Trophoblast cell (in vitro differentiated cells and primary cell): ENCODE results near the gene CD163L1.

Experiments used
- DNase-seq, 2 donors: peaks; one replicate each; pipeline ENCODE4 v3.0.0-alpha.2; 2016
- H2AFZ ChIP-seq: 2 replicates; pipeline ENCODE4 v1.6.1; 2013; ENCODE audit warnings: low read length, moderate library complexity, mild to moderate bottlenecking; ENCODE audit not compliant: insufficient read depth, poor library complexity
- H2AK5ac ChIP-seq: 2 replicates; pipeline ENCODE4 v1.6.1; 2013; ENCODE audit warnings: mild to moderate bottlenecking, low read length
- H2BK120ac ChIP-seq: 2 replicates; pipeline ENCODE4 v1.6.1; 2013; ENCODE audit warnings: low read length, mild to moderate bottlenecking, moderate library complexity; ENCODE audit not compliant: insufficient read depth, poor library complexity
- H2BK12ac ChIP-seq: 2 replicates; pipeline ENCODE4 v1.6.1; 2013; ENCODE audit warnings: mild to moderate bottlenecking, low read length, moderate library complexity
- H2BK5ac ChIP-seq: 2 replicates; pipeline ENCODE4 v1.6.1; 2013; ENCODE audit warnings: low read length, low read depth, moderate library complexity, mild to moderate bottlenecking; ENCODE audit not compliant: poor library complexity
- H3K14ac ChIP-seq: 2 replicates; pipeline ENCODE4 v1.6.1; 2013; ENCODE audit warnings: mild to moderate bottlenecking, low read length
- H3K18ac ChIP-seq: 2 replicates; pipeline ENCODE4 v1.6.1; 2013; ENCODE audit warnings: mild to moderate bottlenecking, low read length
- H3K23ac ChIP-seq: 2 replicates; pipeline ENCODE4 v1.6.1; 2013; ENCODE audit warnings: low read length
- H3K27ac ChIP-seq: 2 replicates; pipeline ENCODE4 v1.5.1; 2013; ENCODE audit warnings: low read depth, mild to moderate bottlenecking, inconsistent platforms, low read length, moderate library complexity
- H3K27me3 ChIP-seq: 2 replicates; pipeline ENCODE4 v1.6.1; 2013; ENCODE audit warnings: inconsistent platforms, mild to moderate bottlenecking, low read length, moderate library complexity; ENCODE audit not compliant: insufficient read depth
- H3K36me3 ChIP-seq, 2 experiments: 1 replicate in 1 of 2; 2 replicates in 1 of 2; pipeline ENCODE4 v1.6.1; 2013; ENCODE audit warnings: low read length in 2 of 2, mild to moderate bottlenecking in 2 of 2, moderate library complexity in 1 of 2; ENCODE audit not compliant: insufficient read depth in 2 of 2, control insufficient read depth in 1 of 2
- H3K4ac ChIP-seq: 2 replicates; pipeline ENCODE4 v1.6.1; 2013; ENCODE audit warnings: low read depth, mild to moderate bottlenecking, low read length, moderate library complexity
- H3K4me1 ChIP-seq, 2 experiments: 1 replicate in 1 of 2; 2 replicates in 1 of 2; pipeline ENCODE4 v1.6.1; 2013; ENCODE audit warnings: low read length in 2 of 2, mild to moderate bottlenecking in 2 of 2, moderate library complexity in 1 of 2; ENCODE audit not compliant: insufficient read depth in 2 of 2, control insufficient read depth in 1 of 2
- H3K4me2 ChIP-seq: 2 replicates; pipeline ENCODE4 v1.6.1; 2013; ENCODE audit warnings: inconsistent platforms, mild to moderate bottlenecking, low read length, moderate library complexity
- H3K4me3 ChIP-seq: 2 replicates; pipeline ENCODE4 v1.5.1; 2013; ENCODE audit warnings: mild to moderate bottlenecking, low read depth, low read length, inconsistent platforms
- H3K79me1 ChIP-seq: one replicate; pipeline ENCODE4 v1.6.1; 2013; ENCODE audit warnings: low read length
- H3K79me2 ChIP-seq: 2 replicates; pipeline ENCODE4 v1.6.1; 2013; ENCODE audit warnings: low read length, mild to moderate bottlenecking; ENCODE audit not compliant: control insufficient read depth, insufficient read depth, poor library complexity
- H3K9ac ChIP-seq: 2 replicates; pipeline ENCODE4 v1.6.1; 2013; ENCODE audit warnings: mild to moderate bottlenecking, low read length
- H3K9me3 ChIP-seq: 2 replicates; pipeline ENCODE4 v1.6.1; 2013; ENCODE audit warnings: low read depth, mild to moderate bottlenecking, control low read depth, inconsistent platforms, low read length; ENCODE audit not compliant: insufficient read depth
- H4K12ac ChIP-seq: 2 replicates; pipeline ENCODE4 v1.6.1; 2013; ENCODE audit warnings: low read depth, mild to moderate bottlenecking, low read length, moderate library complexity
- H4K8ac ChIP-seq: 2 replicates; pipeline ENCODE4 v1.6.1; 2013; ENCODE audit warnings: low read depth, mild to moderate bottlenecking, low read length, moderate library complexity
- H4K91ac ChIP-seq: one replicate; pipeline ENCODE4 v1.6.1; 2013; ENCODE audit warnings: low read depth, mild to moderate bottlenecking, low read length, moderate library complexity
- WGBS: extraction: QIAGEN DNeasy Blood & Tissue Kit; methylation state at CpG from one replicate; pipeline ENCODE4 v1.1.7; 2013; ENCODE audit warnings: missing lambda C conversion rate; ENCODE audit not compliant: insufficient read length, insufficient coverage; ENCODE audit errors: extremely low coverage; 5-methylcytosine and 5-hydroxymethylcytosine counted together

CD163L1 gene

DNA sequence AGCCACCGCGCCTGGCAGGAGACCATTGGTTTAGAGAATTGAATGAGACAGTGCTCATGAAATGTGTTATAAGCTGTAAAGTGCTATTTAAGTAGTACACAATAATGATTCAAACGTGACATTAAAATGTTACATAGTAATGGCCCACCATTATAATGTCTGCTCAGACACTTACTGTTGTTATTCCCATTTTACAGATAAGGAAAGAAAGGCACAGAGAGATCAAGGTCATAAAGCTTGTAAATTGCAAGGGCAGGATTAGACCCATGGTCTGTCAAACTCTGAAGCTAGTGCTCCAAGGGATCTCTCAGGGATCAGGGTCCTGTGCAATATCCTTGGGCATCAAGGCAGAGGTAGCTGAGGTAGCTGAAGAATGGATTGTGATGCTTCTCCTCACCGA lies 133.9 kb downstream of the CD163L1 start:
- no peaks in the 10 kb centered on the region for H3K9me3 ChIP-seq
- H3K27ac ChIP-seq = no peak overlapping the region
- H3K14ac ChIP-seq = no peak overlapping the region
- H3K9ac ChIP-seq = no peak overlapping the region
- no peaks in the 10 kb centered on the region for H3K27me3 ChIP-seq
- no peak overlapping the region for H2BK12ac ChIP-seq
- H3K23ac ChIP-seq = no peak overlapping the region
- H3K4ac ChIP-seq = no peak overlapping the region
- no peak overlapping the region for H4K91ac ChIP-seq
- DNase-seq = no peak
- H4K12ac ChIP-seq = no peak overlapping the region
- H4K8ac ChIP-seq = no peak overlapping the region
- no peaks in the 10 kb centered on the region for H3K79me2 ChIP-seq
- no peak overlapping the region for H3K18ac ChIP-seq
- H3K4me3 ChIP-seq = no peak overlapping the region
- H3K36me3 ChIP-seq = no peaks in the 10 kb centered on the region
- H2AFZ ChIP-seq = no peak overlapping the region
- H2AK5ac ChIP-seq = no peak overlapping the region
- no peak overlapping the region for H2BK120ac ChIP-seq
- no peaks in the 10 kb centered on the region for H3K4me1 ChIP-seq
- WGBS = no CpG with 5 or more reads among the region's 4 CpGs
- H2BK5ac ChIP-seq = no peak overlapping the region
- no peaks in the 10 kb centered on the region for H3K79me1 ChIP-seq
- no peak overlapping the region for H3K4me2 ChIP-seq
